ENCODE results near the gene ZNF143. TPM values are rescaled to one million over a fixed set of nuclear protein-coding genes. Genes with fewer than 3 reads are reported as not detected.

ZNF143 gene
- total RNA-seq, 1 experiment from 2014 or later = 29.2 TPM

DNA sequence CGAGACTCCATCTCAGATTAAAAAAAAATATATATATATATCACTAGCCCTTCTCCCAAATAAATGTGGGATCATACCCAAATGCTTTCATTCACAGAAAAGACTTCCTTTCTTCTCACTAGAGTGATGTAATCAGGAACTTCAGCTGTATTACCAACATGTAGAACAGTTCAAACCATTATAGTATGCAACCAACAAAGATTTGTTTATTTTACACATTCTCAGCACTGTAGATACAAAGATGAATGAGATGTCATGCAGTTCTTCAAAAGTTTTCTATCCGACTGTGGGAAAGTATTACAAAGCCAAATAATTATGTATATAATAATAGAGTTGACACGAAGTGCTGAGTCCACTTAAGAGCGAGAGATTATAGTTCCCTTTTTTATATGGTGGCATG, 22.2 kb upstream of the ZNF143 start:
- no peak overlapping the region for H3K4ac ChIP-seq (ENCODE audit: low read depth, low read length)
- no peak overlapping the region for H2AFZ ChIP-seq (ENCODE audit: low read length)
- no peak overlapping the region for H2BK15ac ChIP-seq (ENCODE audit: low read depth, low read length)
- Mint-ChIP-seq H3K4me3 (no peak overlapping the region), H3K36me3 (ENCODE audit: insufficient read depth in 1 of 3, low read depth in 3 of 3) (peaks cover 64 to 93% (median 92%) of the 10 kb centered on the region in 3 experiments; a peak in 6 of 7 replicates), H3K4me1 (no peaks in the 10 kb centered on the region), H3K9me3 (no peaks in the 10 kb centered on the region), H3K27me3 (ENCODE audit: low read depth) (no peaks in the 10 kb centered on the region), H3K27ac (peak overlapping the region in 1 of 3 experiments; percentile 34; a peak in 1 of 7 replicates)
- H3K79me1 ChIP-seq (ENCODE audit: insufficient read depth, low read depth, low read length, poor library complexity, severe bottlenecking) = peaks cover 3% of the 10 kb centered on the region
- H2BK120ac ChIP-seq (ENCODE audit: low read depth, low read length, poor library complexity, severe bottlenecking) = no peak overlapping the region
- H4K20me1 ChIP-seq (ENCODE audit: control insufficient read depth, insufficient read depth, insufficient read length) = no peaks in the 10 kb centered on the region
- no peak overlapping the region for H2AK5ac ChIP-seq (ENCODE audit: insufficient read length, low read length)
- H4K5ac ChIP-seq (ENCODE audit: insufficient read length, low read depth, low read length) = no peak overlapping the region
- H3K9ac ChIP-seq (ENCODE audit: extremely low read depth, insufficient read length, low read length) = no peak overlapping the region
- H3K14ac ChIP-seq (ENCODE audit: insufficient read depth, low read length) = no peak overlapping the region
- no peaks in the 10 kb centered on the region for H3K9me3 ChIP-seq (ENCODE audit: control insufficient read depth, low read depth, low read length)
- H3K79me2 ChIP-seq (ENCODE audit: insufficient read depth, low read length) = no peaks in the 10 kb centered on the region
- H4K91ac ChIP-seq (ENCODE audit: insufficient read length, low read depth, low read length) = no peak overlapping the region
- H2BK12ac ChIP-seq (ENCODE audit: insufficient read length, low read depth, low read length) = no peak overlapping the region
- no peaks in the 10 kb centered on the region for H3K27me3 ChIP-seq (ENCODE audit: insufficient read depth, low read length)
- no peak overlapping the region for H3T11ph ChIP-seq (ENCODE audit: low read length)
- no peaks in the 10 kb centered on the region for H3K4me1 ChIP-seq (ENCODE audit: insufficient read depth, low read length)
- DNase-seq = no peak
- H3K23me2 ChIP-seq (ENCODE audit: insufficient read length, low read depth, low read length, poor library complexity, severe bottlenecking) = no peaks in the 10 kb centered on the region
- no peak overlapping the region for H3K27ac ChIP-seq (ENCODE audit: insufficient read length, low read depth, low read length)
- H3K23ac ChIP-seq (ENCODE audit: insufficient read length, low read depth, low read length) = no peak overlapping the region
- H4K8ac ChIP-seq (replicated peaks; ENCODE audit: insufficient read length, low read depth, low read length) = no peak overlapping the region
- no CpG with 5 or more reads among the region's 4 CpGs for WGBS (ENCODE audit: extremely low coverage, insufficient read length, low lambda C conversion rate)
- no peak overlapping the region for H2BK20ac ChIP-seq (ENCODE audit: low read depth, low read length, poor library complexity, severe bottlenecking)
- H3K18ac ChIP-seq (ENCODE audit: insufficient read length, low read depth, low read length) = no peak overlapping the region
- H2BK5ac ChIP-seq (ENCODE audit: insufficient read length, low read length) = no peak overlapping the region
- no peak for TF ChIP-seq CTCF (conservative IDR thresholded peaks at IDR 0.05)
- no peak overlapping the region for H3K4me2 ChIP-seq (ENCODE audit: insufficient read depth, insufficient read length, low read length)
- H3K56ac ChIP-seq (ENCODE audit: insufficient read length, low read depth, low read length) = no peak overlapping the region

Measured in H9 (cell line).